Left colon (tissue), 2 donors: ENCODE results near the gene PEMT. TPM values are rescaled to one million over a fixed set of nuclear protein-coding genes. Genes with fewer than 3 reads are reported as not detected.
"Not testable (repeated sequence)": the region's sequence is repeated elsewhere in the genome, so short reads cannot be mapped to it uniquely, and the experiment has no call there.

Experiments
- ATAC-seq: fragments of 200-7000 bp; cut with Tn5 transposase; one replicate; pipeline ENCODE4 v1.9.1; 2020; ENCODE audit warnings: mild to moderate bottlenecking, moderate library complexity
- DNase-seq, 2 donors: peaks; one replicate each; pipeline ENCODE4 v3.0.0-alpha.2; 2020
- intact Hi-C, 2 donors: fragments of 100-400 bp; cut with DNase I in 1 of 2; cut with micrococcal nuclease in 1 of 2; formaldehyde crosslinking; loops; one replicate each; pipeline versions ENCODE4 v1.11.2 to v1.14.0; 2022; cut with DNase I, micrococcal nuclease
- total RNA-seq, 2 donors: library from RNA; stranded (reverse); fragmentation: NEBNext Ultra II Directional; extraction: Animal tissue kit (Norgen Biotek cat#: 25700); gene quantifications; one replicate each; pipeline ENCODE4 v1.2.1, GENCODE V29; 2021
- donor health status: DM: no; HTN: no; CAD: no.
- donor health status: DM: yes; HTN: yes; CAD: no.

The PEMT gene
- total RNA-seq, 2 donors from 2014 or later, result 13.8 to 18.6 TPM

GRCh38 chr17:17487998-17488397 is 103.5 kb downstream of the PEMT start:
- ATAC-seq (no peak), DNase-seq (no peak)
- intact Hi-C loops, result no loop called here

- intact Hi-C loops, result not testable (repeated sequence)
Measured at GRCh38 chr17:17486416-17486815, 105.1 kb downstream of the PEMT start.

GRCh38 chr17:17485420-17485819 is 106.1 kb downstream of the PEMT start:
- ATAC-seq (no peak), DNase-seq (no peak)
- intact Hi-C loops, result no loop called here

More at GRCh38 chr17:17486416-17486815, 105.1 kb downstream of the PEMT start:
- not testable (repeated sequence) for ATAC-seq, DNase-seq

GRCh38 chr17:17484451-17484899 is 107.0 kb downstream of the PEMT start:
- intact Hi-C loops, result no loop called here
- ATAC-seq, result no peak

GRCh38 chr17:17481860-17482259 is 109.6 kb downstream of the PEMT start:
- DNase-seq (no peak), ATAC-seq (no peak)
- intact Hi-C loops, result no loop called here

More at GRCh38 chr17:17484451-17484899, 107.0 kb downstream of the PEMT start:
- DNase-seq, result no peak

- no peak for DNase-seq
- no peak for ATAC-seq
- intact Hi-C loops, result no loop called here
Measured at GRCh38 chr17:17480593-17481148, 110.8 kb downstream of the PEMT start.

- ATAC-seq (no peak), DNase-seq (no peak)
- intact Hi-C loops, result no loop called here
Measured at GRCh38 chr17:17479209-17479608, 112.3 kb downstream of the PEMT start.

- intact Hi-C loops, result no loop called here
- DNase-seq (peak; percentile 91 to 95), ATAC-seq (peak; percentile 99)
Measured at GRCh38 chr17:17476865-17477467, 114.5 kb downstream of the PEMT start, which contains the start of gene MED9. Gene MED9, plus strand, starts transcription at chr17:17477000. Its CDS starts 42 bp downstream, at chr17:17477042.

- DNase-seq (no peak), ATAC-seq (no peak)
- intact Hi-C loops, result no loop called here
Measured at GRCh38 chr17:17474341-17474740, 117.2 kb downstream of the PEMT start.

- ATAC-seq (no peak), DNase-seq (no peak)
- intact Hi-C loops, result no loop called here
Measured at GRCh38 chr17:17472333-17472920, 119.1 kb downstream of the PEMT start.

- DNase-seq (no peak), ATAC-seq (no peak)
- intact Hi-C loops, result no loop called here
Measured at GRCh38 chr17:17469996-17470395, 121.5 kb downstream of the PEMT start.

- intact Hi-C loops, result no loop called here
- ATAC-seq (no peak), DNase-seq (no peak)
Measured at GRCh38 chr17:17469358-17469757, 122.2 kb downstream of the PEMT start.

- DNase-seq, result no peak
- intact Hi-C loops, result no loop called here
- peak; percentile 49 for ATAC-seq
Measured at GRCh38 chr17:17468217-17469010, 123.1 kb downstream of the PEMT start.

- intact Hi-C loops, result no loop called here
- DNase-seq (peak; percentile 61 to 79), ATAC-seq (peak; percentile 99)
Measured at GRCh38 chr17:17467720-17468119, 123.8 kb downstream of the PEMT start.

- no peak for DNase-seq
- intact Hi-C loops, result no loop called here
- ATAC-seq, result no peak
Measured at GRCh38 chr17:17467016-17467415, 124.5 kb downstream of the PEMT start.

- ATAC-seq (no peak), DNase-seq (no peak)
- intact Hi-C loops, result no loop called here
Measured at GRCh38 chr17:17466511-17466910, 125.0 kb downstream of the PEMT start.

- ATAC-seq, intact Hi-C loops, DNase-seq: not testable (repeated sequence)
Measured at GRCh38 chr17:17465878-17466277, 125.6 kb downstream of the PEMT start.

- no peak for DNase-seq
- intact Hi-C loops, result no loop called here
- no peak for ATAC-seq
Measured at GRCh38 chr17:17463821-17464220, 127.7 kb downstream of the PEMT start.

- intact Hi-C loops, result no loop called here
- peak; percentile 78 for ATAC-seq
- DNase-seq, result peak in 1 of 2 donors; percentile 40
Measured at GRCh38 chr17:17462048-17462824, 129.3 kb downstream of the PEMT start.
